NB4 (cell line): ENCODE data around the gene WIF1.

ENCODE experiments used
- DNase-seq: peaks from one replicate; pipeline ENCODE4 v3.0.0; 2010; ENCODE audit warnings: low read depth
- H3K4me3 ChIP-seq: one replicate; pipeline ENCODE4 v1.5.1; 2011; ENCODE audit warnings: mild to moderate bottlenecking, low read depth, low read length, moderate library complexity
- CTCF ChIP-seq: IDR thresholded peaks from one replicate; pipeline ENCODE4 v1.5.1; 2012; ENCODE audit warnings: low read depth, low read length
- MAX ChIP-seq: IDR thresholded peaks from 2 replicates; pipeline ENCODE4 v1.6.1; 2011; ENCODE audit warnings: low read depth, low read length
- MYC ChIP-seq: IDR thresholded peaks from 2 replicates; pipeline ENCODE4 v1.6.1; 2011; ENCODE audit warnings: low read depth, low read length
- POLR2A ChIP-seq: IDR thresholded peaks from 2 replicates; pipeline ENCODE4 v1.6.1; 2011; ENCODE audit warnings: mild to moderate bottlenecking; ENCODE audit not compliant: insufficient read length; ENCODE audit errors: extremely low read depth

WIF1 gene

GRCh38 chr12:65152596-65152995, 31.5 kb upstream of the WIF1 start:
- TF ChIP-seq POLR2A (no peak), CTCF (no peak), MYC (no peak), MAX (no peak)
- DNase-seq = no peak
- H3K4me3 ChIP-seq = no peak overlapping the region

- TF ChIP-seq MYC (no peak), MAX (no peak), POLR2A (no peak), CTCF (no peak)
- no peak overlapping the region for H3K4me3 ChIP-seq
- no peak for DNase-seq
Measured at GRCh38 chr12:65152012-65152411, 30.9 kb upstream of the WIF1 start.

- H3K4me3 ChIP-seq = no peak overlapping the region
- TF ChIP-seq POLR2A (no peak), CTCF (no peak), MYC (no peak), MAX (no peak)
- no peak for DNase-seq
Measured at GRCh38 chr12:65147312-65147905, 26.3 kb upstream of the WIF1 start.

- DNase-seq = no peak
- H3K4me3 ChIP-seq = no peak overlapping the region
- no peak for TF ChIP-seq MYC
- TF ChIP-seq MAX = no peak
- no peak for TF ChIP-seq CTCF
- TF ChIP-seq POLR2A = no peak
Measured at GRCh38 chr12:65140738-65141137, 19.6 kb upstream of the WIF1 start.

- TF ChIP-seq CTCF = no peak
- TF ChIP-seq MYC = no peak
- no peak for TF ChIP-seq POLR2A
- no peak for TF ChIP-seq MAX
- peak; percentile 45 for DNase-seq
- no peak overlapping the region for H3K4me3 ChIP-seq
Measured at GRCh38 chr12:65139389-65139788, 18.3 kb upstream of the WIF1 start.

GRCh38 chr12:65133879-65134278, 12.8 kb upstream of the WIF1 start:
- TF ChIP-seq MAX = no peak
- TF ChIP-seq CTCF = no peak
- no peak for TF ChIP-seq MYC
- no peak for TF ChIP-seq POLR2A
- no peak for DNase-seq
- no peak overlapping the region for H3K4me3 ChIP-seq
